ENCODE data around the gene CHPF2. TPM values are rescaled to one million over a fixed set of nuclear protein-coding genes. Genes with fewer than 3 reads are reported as not detected.

CHPF2 gene
- total and polyA plus RNA-seq, 2 of the 13 experiments (the other 11 are each of a cell fraction or from before 2014, with no cell fraction given) = 15.4 to 21.5 TPM

DNA sequence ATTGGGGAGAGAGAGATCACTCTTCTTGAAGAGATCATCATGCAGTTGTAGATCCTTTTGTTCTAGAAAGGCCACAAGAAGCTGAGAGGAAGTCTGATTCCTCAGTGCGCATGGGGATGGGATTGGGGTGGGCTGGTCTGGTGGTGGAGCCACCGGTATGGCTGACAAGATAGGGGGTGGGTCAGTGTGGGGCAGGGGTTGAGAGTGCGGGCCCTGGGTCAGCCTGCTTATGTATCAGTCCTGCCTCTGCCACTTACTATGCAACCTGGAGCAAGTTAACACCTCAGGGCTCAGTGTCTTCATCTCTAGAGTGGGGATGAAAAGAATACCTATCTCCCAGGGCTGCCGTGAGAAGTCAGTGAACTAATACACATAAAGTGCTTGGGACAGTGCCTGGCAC, 8.3 kb downstream of the CHPF2 start:
- peaks cover 4 to 20% of the 10 kb centered on the region in 2 experiments; a peak in 4 of 5 replicates for H3K36me3 ChIP-seq (replicated peaks in 1 of 2; ENCODE audit: control insufficient read depth in 1 of 2, insufficient read depth in 2 of 2, low read length in 2 of 2)
- no peak for FAIRE-seq
- POLR2A ChIA-PET = no interaction called here

DNA sequence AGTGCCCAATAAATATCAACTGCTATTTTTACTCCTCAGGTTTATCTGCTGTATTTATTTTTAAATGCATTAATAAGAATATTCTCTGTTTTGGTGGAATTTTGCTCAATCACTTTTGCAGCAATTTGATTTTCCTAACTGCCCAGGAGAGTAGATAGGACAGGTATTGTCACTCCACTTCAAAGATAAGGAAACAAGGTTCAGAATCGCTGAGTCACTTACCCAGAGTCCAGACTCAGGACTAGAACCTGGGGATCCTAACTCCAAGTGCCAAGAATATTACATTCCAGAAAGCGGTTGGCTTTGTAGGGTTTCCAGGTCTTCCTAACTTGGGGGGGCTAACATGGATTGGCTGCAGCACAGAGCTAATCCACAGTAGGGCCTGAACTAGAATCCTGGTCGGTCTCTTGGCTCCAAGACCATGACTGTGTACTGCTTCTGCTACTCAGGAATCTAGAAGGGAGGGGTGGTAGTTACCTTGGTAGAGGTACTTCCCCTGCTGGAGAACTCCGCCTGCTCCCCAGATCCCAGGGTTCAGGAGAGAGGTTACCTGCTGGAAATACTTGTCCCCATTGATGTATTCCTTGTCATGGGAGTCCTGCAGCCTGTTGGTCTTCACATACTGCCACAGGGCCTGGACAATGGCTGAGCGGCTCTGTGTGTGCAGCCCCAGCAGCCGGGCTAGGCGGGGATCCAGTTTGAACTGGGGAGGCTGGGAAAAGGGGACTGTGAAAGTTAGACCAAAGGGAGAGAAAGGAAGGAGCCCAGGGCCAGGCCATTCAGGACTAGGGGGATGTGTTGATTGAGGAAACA, 8.9 kb downstream of the CHPF2 start:
- ChIA-PET POLR2A (interaction anchor here (1.8 kb wide), 1 partner anchor 8 kb away, joined by 5 read pairs; the partner anchor contains the start of gene CHPF2), CTCF (ENCODE audit: low intra/inter-chr PET ratio, low total read pairs) (no interaction called here)
- in situ Hi-C loops (cut with HindIII; ENCODE audit: extremely low pct_ligation_motif_present, low pct_unique_long_range_greater_than_20kb) (no loop called here), intact Hi-C loops (cut with micrococcal nuclease; ENCODE audit: unreplicated experiment) (loop anchor here (10.0 kb wide), 1 partner anchor 156 kb away; the partner anchor contains the start of genes AGAP3, FASTK and TMUB1)
- no peak overlapping the region for H3K9ac ChIP-seq (ENCODE audit: insufficient read depth, low read depth, low read length)
- no peak for FAIRE-seq
- peaks cover 0 to 13% of the 10 kb centered on the region in 2 experiments; a peak in 3 of 5 replicates for H3K27me3 ChIP-seq (ENCODE audit: control insufficient read depth in 1 of 2, insufficient read depth in 2 of 2, low read length in 2 of 2)
- TF ChIP-seq NFE2L2 (IDR thresholded peaks at IDR 0.05; ENCODE audit: low read length) (peak; percentile 87), NFE2 (CRISPR knock-in tag; IDR thresholded peaks at IDR 0.05) (peak; percentile 67; the same call in 1 of the 2 replicates), POLR2G (IDR thresholded peaks at IDR 0.05; ENCODE audit: low read depth, low read length) (0 out of 2 replicates have a peak, but pooled peaks have one; percentile 1), MAFK (conservative IDR thresholded peaks at IDR 0.05 in 1 of 2, IDR thresholded peaks at IDR 0.05 in 1 of 2; ENCODE audit: low read length in 2 of 2) (peak; percentile 29 to 35; a peak in 2 of 4 replicates)
- TF ChIP-seq, protein P1, sequence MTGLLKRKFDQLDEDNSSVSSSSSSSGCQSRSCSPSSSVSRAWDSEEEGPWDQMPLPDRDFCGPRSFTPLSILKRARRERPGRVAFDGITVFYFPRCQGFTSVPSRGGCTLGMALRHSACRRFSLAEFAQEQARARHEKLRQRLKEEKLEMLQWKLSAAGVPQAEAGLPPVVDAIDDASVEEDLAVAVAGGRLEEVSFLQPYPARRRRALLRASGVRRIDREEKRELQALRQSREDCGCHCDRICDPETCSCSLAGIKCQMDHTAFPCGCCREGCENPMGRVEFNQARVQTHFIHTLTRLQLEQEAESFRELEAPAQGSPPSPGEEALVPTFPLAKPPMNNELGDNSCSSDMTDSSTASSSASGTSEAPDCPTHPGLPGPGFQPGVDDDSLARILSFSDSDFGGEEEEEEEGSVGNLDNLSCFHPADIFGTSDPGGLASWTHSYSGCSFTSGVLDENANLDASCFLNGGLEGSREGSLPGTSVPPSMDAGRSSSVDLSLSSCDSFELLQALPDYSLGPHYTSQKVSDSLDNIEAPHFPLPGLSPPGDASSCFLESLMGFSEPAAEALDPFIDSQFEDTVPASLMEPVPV (CRISPR knock-in tag; IDR thresholded peaks at IDR 0.05) = no peak
- 99% methylated on average over 6 of the region's 7 CpGs for WGBS (ENCODE audit: low lambda C conversion rate)
- H3K4me1 ChIP-seq (ENCODE audit: insufficient read depth, low read length) = peaks cover 47% of the 10 kb centered on the region
- no peak overlapping the region for H3K4me2 ChIP-seq (ENCODE audit: low read depth, low read length)
- H2AFZ ChIP-seq (ENCODE audit: low read length) = no peak overlapping the region
- peaks cover 2 to 16% of the 10 kb centered on the region in 2 experiments; a peak in 4 of 5 replicates for H3K36me3 ChIP-seq (replicated peaks in 1 of 2; ENCODE audit: control insufficient read depth in 1 of 2, insufficient read depth in 2 of 2, low read length in 2 of 2)
- no peaks in the 10 kb centered on the region for H3K79me2 ChIP-seq (ENCODE audit: insufficient read depth, low read length)
- H4K20me1 ChIP-seq (ENCODE audit: insufficient read depth, low read length) = no peaks in the 10 kb centered on the region
- H3K9me3 ChIP-seq (ENCODE audit: low read length) = no peaks in the 10 kb centered on the region
- no peak for ATAC-seq
- no peak for DNase-seq (ENCODE audit: low spot score)
- no peak overlapping the region for H3K4me3 ChIP-seq (replicated peaks in 1 of 3; ENCODE audit: insufficient read depth in 1 of 3, low read depth in 2 of 3, low read length in 3 of 3)
- no peak overlapping the region for H3K27ac ChIP-seq (ENCODE audit: extremely low read length, insufficient read depth, low read length)
- BruUV-seq (replicated peaks) = no TSS peak

More for the DNA sequence above, 8.3 kb downstream of the CHPF2 start:
- H2AFZ ChIP-seq (ENCODE audit: low read length) = no peak overlapping the region
- peaks cover 41% of the 10 kb centered on the region for H3K4me1 ChIP-seq (ENCODE audit: insufficient read depth, low read length)
- no peak overlapping the region for H3K27ac ChIP-seq (ENCODE audit: extremely low read length, insufficient read depth, low read length)
- peaks cover 2% of the 10 kb centered on the region; the same call in 1 of the 2 replicates for H4K20me1 ChIP-seq (ENCODE audit: insufficient read depth, low read length)
- H3K9me3 ChIP-seq (ENCODE audit: low read length) = no peaks in the 10 kb centered on the region
- intact Hi-C loops (cut with micrococcal nuclease; ENCODE audit: unreplicated experiment) = loop anchor here (10.0 kb wide), 1 partner anchor 156 kb away; the partner anchor contains the start of genes AGAP3, FASTK and TMUB1
- no peaks in the 10 kb centered on the region for H3K79me2 ChIP-seq (ENCODE audit: insufficient read depth, low read length)
- TF ChIP-seq, protein P2, sequence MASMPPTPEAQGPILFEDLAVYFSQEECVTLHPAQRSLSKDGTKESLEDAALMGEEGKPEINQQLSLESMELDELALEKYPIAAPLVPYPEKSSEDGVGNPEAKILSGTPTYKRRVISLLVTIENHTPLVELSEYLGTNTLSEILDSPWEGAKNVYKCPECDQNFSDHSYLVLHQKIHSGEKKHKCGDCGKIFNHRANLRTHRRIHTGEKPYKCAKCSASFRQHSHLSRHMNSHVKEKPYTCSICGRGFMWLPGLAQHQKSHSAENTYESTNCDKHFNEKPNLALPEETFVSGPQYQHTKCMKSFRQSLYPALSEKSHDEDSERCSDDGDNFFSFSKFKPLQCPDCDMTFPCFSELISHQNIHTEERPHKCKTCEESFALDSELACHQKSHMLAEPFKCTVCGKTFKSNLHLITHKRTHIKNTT (CRISPR knock-in tag; IDR thresholded peaks at IDR 0.05) = no peak
- TF ChIP-seq MTF2 (CRISPR knock-in tag; IDR thresholded peaks at IDR 0.05; ENCODE audit: borderline replicate concordance) (no peak), YEATS4 (CRISPR knock-in tag; IDR thresholded peaks at IDR 0.05; ENCODE audit: borderline replicate concordance) (no peak), ZNF790 (CRISPR knock-in tag; IDR thresholded peaks at IDR 0.05; ENCODE audit: borderline replicate concordance) (no peak), PRMT3 (CRISPR knock-in tag; IDR thresholded peaks at IDR 0.05; ENCODE audit: borderline replicate concordance, low read depth) (no peak), KMT2B (CRISPR knock-in tag; IDR thresholded peaks at IDR 0.05) (no peak), ZNF737 (CRISPR knock-in tag; IDR thresholded peaks at IDR 0.05; ENCODE audit: borderline replicate concordance) (no peak)
- 77% methylated on average over 4 of the region's 4 CpGs for WGBS (ENCODE audit: low lambda C conversion rate)
- H3K27me3 ChIP-seq (ENCODE audit: control insufficient read depth in 1 of 2, insufficient read depth in 2 of 2, low read length in 2 of 2) = peaks cover 0 to 8% of the 10 kb centered on the region in 2 experiments; a peak in 3 of 5 replicates
- no peak for DNase-seq (ENCODE audit: low spot score)
- H3K9ac ChIP-seq (ENCODE audit: insufficient read depth, low read depth, low read length) = no peak overlapping the region
- no peak overlapping the region for H3K4me3 ChIP-seq (replicated peaks in 1 of 3; ENCODE audit: insufficient read depth in 1 of 3, low read depth in 2 of 3, low read length in 3 of 3)
- CTCF ChIA-PET (ENCODE audit: low intra/inter-chr PET ratio, low total read pairs) = no interaction called here
- H3K4me2 ChIP-seq (ENCODE audit: low read depth, low read length) = no peak overlapping the region
- ATAC-seq = no peak
- in situ Hi-C loops (cut with HindIII; ENCODE audit: extremely low pct_ligation_motif_present, low pct_unique_long_range_greater_than_20kb) = no loop called here
- BruUV-seq (replicated peaks) = no TSS peak

Data from HepG2 (cell line).